Measurements from ENCODE around the gene PRICKLE4. TPM values are rescaled to one million over a fixed set of nuclear protein-coding genes. Genes with fewer than 3 reads are reported as not detected.

PRICKLE4 gene
- not detected in 2 replicates for total RNA-seq

GRCh38 chr6:41780551-41781365 lies at the start of gene PRICKLE4:
PRICKLE4 (plus strand) TSS chr6:41780782; CDS start chr6:41783474, 2,692 bp downstream.

DNA sequence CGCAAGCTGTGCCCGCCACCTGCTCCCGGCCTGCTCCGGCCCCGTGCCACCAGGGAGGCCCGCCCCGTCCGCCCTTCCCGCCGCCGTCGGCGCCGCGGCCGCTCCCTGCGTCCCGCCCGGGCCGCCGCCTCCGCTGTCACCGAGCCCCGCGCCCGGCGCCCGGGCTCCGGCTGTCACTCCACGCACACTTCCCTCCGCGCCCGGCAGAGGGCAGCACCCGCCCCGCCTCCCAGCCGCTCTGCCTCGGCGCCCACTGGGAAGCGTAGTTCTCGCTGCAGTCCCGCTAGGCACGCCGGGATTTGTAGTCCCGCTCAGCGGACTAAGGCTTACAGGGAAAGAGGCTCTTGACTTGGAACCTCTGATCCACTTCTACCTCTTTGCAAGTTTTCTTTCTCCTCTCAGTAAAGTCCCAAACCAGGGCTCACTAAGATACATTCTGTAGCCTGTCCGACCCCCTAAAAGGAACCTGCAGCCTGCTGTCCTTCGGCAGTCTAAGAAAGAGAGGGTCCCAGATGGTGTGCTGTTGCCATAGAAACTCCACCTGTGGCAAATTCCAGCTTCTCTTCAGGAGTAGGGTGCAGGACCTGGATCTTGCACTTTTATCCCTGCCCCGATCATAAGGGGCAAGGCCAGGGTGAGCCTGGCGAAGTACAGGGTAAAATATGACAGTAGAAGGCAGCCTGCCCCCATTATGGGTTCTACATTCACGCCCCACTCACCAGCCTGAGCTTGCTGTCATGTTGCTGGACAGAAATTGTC lies 45.0 kb upstream of the PRICKLE4 start, which contains the start of gene TFEB:
Gene TFEB (minus strand): TSS at position 182 of the 759 bp plus-strand sequence. CDS start 44,395 bp downstream, outside the sequence.

GRCh38 chr6:41747256-41748101 lies 33.1 kb upstream of the PRICKLE4 start, which contains the start of gene PGC:
PGC (minus strand) TSS chr6:41747397; CDS start chr6:41747334, 63 bp downstream.

GRCh38 chr6:41779788-41780550 lies 613 bp upstream of the PRICKLE4 start, which contains the start of gene FRS3:
FRS3 (minus strand) TSS chr6:41779900; CDS start chr6:41776987, 2,913 bp downstream.

DNA sequence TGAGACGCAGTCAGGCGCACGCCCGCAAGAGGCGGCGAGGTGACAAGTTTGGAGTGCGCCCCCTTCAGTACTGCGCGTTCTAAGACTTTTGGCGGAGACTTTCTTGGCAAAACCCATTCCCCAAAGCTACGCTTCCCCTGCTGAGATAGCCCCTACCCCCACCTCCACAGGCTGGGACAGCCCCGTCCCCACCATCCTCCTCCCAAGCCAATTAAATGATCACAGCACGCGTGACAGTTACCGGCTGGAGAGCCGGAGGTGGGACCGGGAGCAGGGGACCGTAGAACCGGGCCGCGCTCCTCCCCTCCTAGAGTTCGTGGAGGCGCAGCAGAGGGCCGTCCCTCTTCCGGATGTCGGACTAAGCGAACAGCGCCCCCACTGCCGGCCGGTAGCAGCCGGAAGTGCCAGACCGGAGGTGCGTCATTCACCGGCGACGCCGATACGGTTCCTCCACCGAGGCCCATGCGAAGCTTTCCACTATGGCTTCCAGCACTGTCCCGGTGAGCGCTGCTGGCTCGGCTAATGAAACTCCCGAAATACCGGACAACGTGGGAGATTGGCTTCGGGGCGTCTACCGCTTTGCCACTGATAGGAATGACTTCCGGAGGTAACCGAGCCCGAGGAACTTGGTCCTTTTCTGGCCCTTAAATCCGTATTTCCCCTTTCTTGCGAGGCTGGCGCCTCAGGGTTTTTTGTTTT lies 6.8 kb downstream of the PRICKLE4 start, which contains the start of gene TOMM6:
Gene TOMM6 (plus strand): TSS at position 476 of the 699 bp plus-strand sequence. CDS start 4 bp downstream, at position 480.

Other genes with a start within 250 kb of the PRICKLE4 start
- gene FOXP4, start 234.4 kb upstream of the PRICKLE4 start, total RNA-seq: 5.1 and 5.8 TPM in 2 replicates
- 0.86 TPM in 1 of 2 replicates, not detected in the other for gene MDFI, start 142.3 kb upstream of the PRICKLE4 start, total RNA-seq
- gene TFEB, start 45.2 kb upstream of the PRICKLE4 start, total RNA-seq: 8.9 and 26.8 TPM in 2 replicates
- gene PGC, start 33.4 kb upstream of the PRICKLE4 start, total RNA-seq: not detected in 2 replicates
- gene FRS3, start 882 bp upstream of the PRICKLE4 start, total RNA-seq: 2.0 and 3.9 TPM in 2 replicates
- 280 and 362 TPM in 2 replicates for gene TOMM6, start 6.9 kb downstream of the PRICKLE4 start, total RNA-seq
- gene USP49, start 114.6 kb downstream of the PRICKLE4 start, total RNA-seq: 0.35 and 1.7 TPM in 2 replicates
- gene MED20, start 140.4 kb downstream of the PRICKLE4 start, total RNA-seq: 20.4 and 37.8 TPM in 2 replicates
- gene BYSL, start 140.7 kb downstream of the PRICKLE4 start, total RNA-seq: 6.2 and 6.3 TPM in 2 replicates
- 118 and 119 TPM in 2 replicates for gene CCND3, start 161.0 kb downstream of the PRICKLE4 start, total RNA-seq